Smooth muscle cell of trachea (primary cell): ENCODE data around the gene ZNF180. TPM values are rescaled to one million over a fixed set of nuclear protein-coding genes. Genes with fewer than 3 reads are reported as not detected.

ENCODE experiments used
- total RNA-seq: library from RNA; depleted of rRNA; stranded (reverse); fragments of >200 nt; gene quantifications from 2 replicates; pipeline ENCODE4 v1.2.1, GENCODE V29; 2014

ZNF180 gene
- 8.8 and 11.2 TPM in 2 replicates for total RNA-seq

GRCh38 chr19:44499962-44500949 lies at the start of gene ZNF180:
ZNF180 (minus strand) TSS chr19:44500522; CDS start chr19:44497334, 3,188 bp downstream.

GRCh38 chr19:44529536-44529935 lies 29.2 kb upstream of the ZNF180 start, which contains the start of gene CEACAM20:
CEACAM20 (minus strand) TSS chr19:44529675; CDS start chr19:44529509, 166 bp downstream.

GRCh38 chr19:44447916-44448674 lies 52.2 kb downstream of the ZNF180 start, which contains the start of gene ZNF229:
ZNF229 (minus strand) TSS chr19:44448472; CDS start chr19:44442847, 5,625 bp downstream.

Other genes starting within 250 kb of the ZNF180 start
- 1.9 and 2.6 TPM in 2 replicates for gene ZNF233, start 240.6 kb downstream of the ZNF180 start, total RNA-seq
- 4.5 and 6.5 TPM in 2 replicates for gene ZNF235, start 195.5 kb downstream of the ZNF180 start, total RNA-seq
- gene ZNF112, start 143.8 kb downstream of the ZNF180 start, total RNA-seq = 7.9 and 9.6 TPM in 2 replicates
- 4.0 and 9.5 TPM in 2 replicates for gene ZNF285, start 98.9 kb downstream of the ZNF180 start, total RNA-seq
- 14.1 and 15.2 TPM in 2 replicates for gene ZNF229, start 52.0 kb downstream of the ZNF180 start, total RNA-seq
- not detected in 2 replicates for gene CEACAM20, start 29.2 kb upstream of the ZNF180 start, total RNA-seq
- gene IGSF23, start 113.0 kb upstream of the ZNF180 start, total RNA-seq = 0.17 TPM in 1 of 2 replicates, not detected in the other
- gene PVR, start 143.4 kb upstream of the ZNF180 start, total RNA-seq = 43.5 and 69.3 TPM in 2 replicates
- 1.2 and 2.6 TPM in 2 replicates for gene CEACAM19, start 171.0 kb upstream of the ZNF180 start, total RNA-seq
- 0.17 TPM in 1 of 2 replicates, not detected in the other for gene CEACAM16, start 198.6 kb upstream of the ZNF180 start, total RNA-seq
- gene BCL3, start 248.2 kb upstream of the ZNF180 start, total RNA-seq = 7.3 and 13.2 TPM in 2 replicates